Activated CD8-positive, alpha-beta T cell treated with anti-CD3 and anti-CD28 coated beads for 36 hours (primary cell): ENCODE data around the gene PRKCE. TPM values are rescaled to one million over a fixed set of nuclear protein-coding genes. Genes with fewer than 3 reads are reported as not detected.
A peak's percentile ranks its signal among the peaks of the same experiment; 100 is the strongest.

Experiments used
- ATAC-seq: fragments of 200-7000 bp; cut with Tn5 transposase; one replicate; pipeline ENCODE4 v1.10.0; 2021; ENCODE audit warnings: mild to moderate bottlenecking, moderate library complexity
- CTCF ChIA-PET: fragments of 350-600 bp; sonication (Branson Sonifier 250); formaldehyde crosslinking; loops from one replicate; lab custom pipeline; 2021; ENCODE audit warnings: antibody characterized with exemption; lab: Charles Lee
- POLR2A ChIA-PET: fragments of 350-600 bp; sonication (Branson Sonifier 250); formaldehyde crosslinking; loops from one replicate; lab custom pipeline; 2021; ENCODE audit warnings: antibody characterized with exemption; lab: Charles Lee
- DNase-seq: peaks from one replicate; pipeline ENCODE4 v3.0.0-alpha.2; 2020
- H3K27ac Mint-ChIP-seq: one replicate; pipeline ENCODE4 v1.8.0; 2021; ENCODE audit warnings: mild to moderate bottlenecking, mixed read lengths
- H3K27me3 Mint-ChIP-seq: one replicate; pipeline ENCODE4 v1.8.0; 2021; ENCODE audit warnings: mixed read lengths
- H3K36me3 Mint-ChIP-seq: one replicate; pipeline ENCODE4 v1.8.0; 2021; ENCODE audit warnings: low read depth, mixed read lengths
- H3K4me1 Mint-ChIP-seq: one replicate; pipeline ENCODE4 v1.8.0; 2021; ENCODE audit warnings: low read depth, mixed read lengths
- H3K4me3 Mint-ChIP-seq: one replicate; pipeline ENCODE4 v1.8.0; 2021; ENCODE audit warnings: mild to moderate bottlenecking, moderate library complexity, mixed read lengths
- H3K9me3 Mint-ChIP-seq: one replicate; pipeline ENCODE4 v1.8.0; 2021; ENCODE audit warnings: mixed read lengths
- intact Hi-C: fragments of 100-400 bp; cut with micrococcal nuclease; formaldehyde crosslinking; loops from one replicate; pipeline ENCODE4 v1.10.0; 2022
- total RNA-seq, 2 experiments: library from RNA; stranded (reverse); gene quantifications; one replicate each; pipeline ENCODE4 v1.2.3, GENCODE V29; 2021
- TF ChIP-seq, protein P1 (sequence below): fragments of 200-600 bp; IDR thresholded peaks from one replicate; pipeline ENCODE4 v1.8.0; 2022; ENCODE audit warnings: antibody characterized with exemption, mild to moderate bottlenecking

Gene PRKCE
- total RNA-seq, 2 experiments from 2014 or later: 11.5 to 11.9 TPM

GRCh38 chr2:45610281-45611019 lies 41.0 kb upstream of the PRKCE start:
- TF ChIP-seq, protein P1, sequence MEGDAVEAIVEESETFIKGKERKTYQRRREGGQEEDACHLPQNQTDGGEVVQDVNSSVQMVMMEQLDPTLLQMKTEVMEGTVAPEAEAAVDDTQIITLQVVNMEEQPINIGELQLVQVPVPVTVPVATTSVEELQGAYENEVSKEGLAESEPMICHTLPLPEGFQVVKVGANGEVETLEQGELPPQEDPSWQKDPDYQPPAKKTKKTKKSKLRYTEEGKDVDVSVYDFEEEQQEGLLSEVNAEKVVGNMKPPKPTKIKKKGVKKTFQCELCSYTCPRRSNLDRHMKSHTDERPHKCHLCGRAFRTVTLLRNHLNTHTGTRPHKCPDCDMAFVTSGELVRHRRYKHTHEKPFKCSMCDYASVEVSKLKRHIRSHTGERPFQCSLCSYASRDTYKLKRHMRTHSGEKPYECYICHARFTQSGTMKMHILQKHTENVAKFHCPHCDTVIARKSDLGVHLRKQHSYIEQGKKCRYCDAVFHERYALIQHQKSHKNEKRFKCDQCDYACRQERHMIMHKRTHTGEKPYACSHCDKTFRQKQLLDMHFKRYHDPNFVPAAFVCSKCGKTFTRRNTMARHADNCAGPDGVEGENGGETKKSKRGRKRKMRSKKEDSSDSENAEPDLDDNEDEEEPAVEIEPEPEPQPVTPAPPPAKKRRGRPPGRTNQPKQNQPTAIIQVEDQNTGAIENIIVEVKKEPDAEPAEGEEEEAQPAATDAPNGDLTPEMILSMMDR: peak; percentile 16
- ATAC-seq (peak; percentile 70), DNase-seq (peak; percentile 58)
- H3K27me3 Mint-ChIP-seq: no peaks in the 10 kb centered on the region
- H3K9me3 Mint-ChIP-seq: no peaks in the 10 kb centered on the region
- H3K4me1 Mint-ChIP-seq: peaks cover 25% of the 10 kb centered on the region
- H3K36me3 Mint-ChIP-seq: peaks cover 1% of the 10 kb centered on the region
- intact Hi-C loops: no loop called here
- ChIA-PET POLR2A (interaction anchor here (0.5 to 1.0 kb wide), 2 partner anchors 39 to 1301 kb away, joined by 3 to 4 read pairs; no protein-coding TSS in a partner anchor), CTCF (interaction anchor here (1.0 to 1.1 kb wide), 3 partner anchors 32 to 168 kb away, joined by 4 read pairs; no protein-coding TSS in a partner anchor)
- H3K4me3 Mint-ChIP-seq: peak overlapping the region; percentile 95
- peak overlapping the region; percentile 97 for H3K27ac Mint-ChIP-seq

GRCh38 chr2:45611020-45611859 lies 40.2 kb upstream of the PRKCE start, which contains the start of gene SRBD1:
Gene SRBD1 (minus strand): TSS chr2:45611267. CDS start chr2:45605441, 5,826 bp downstream.
- Mint-ChIP-seq H3K4me3 (peak within 1 kb of the TSS; percentile 95), H3K9me3 (no peaks in the 10 kb centered on the region), H3K4me1 (peaks cover 25% of the 10 kb centered on the region), H3K27ac (peak within 1 kb of the TSS; percentile 97), H3K36me3 (peaks cover 1% of the 10 kb centered on the region), H3K27me3 (no peaks in the 10 kb centered on the region)
- intact Hi-C loops: no loop called here
- POLR2A ChIA-PET: interaction anchor here (0.5 to 1.0 kb wide), 2 partner anchors 39 to 1300 kb away, joined by 3 to 4 read pairs; no protein-coding TSS in a partner anchor
- TF ChIP-seq, protein P1: no peak
- DNase-seq: peak; percentile 94
- ATAC-seq: peak; percentile 97
- CTCF ChIA-PET: interaction anchor here (1.0 to 1.1 kb wide), 3 partner anchors 32 to 167 kb away, joined by 4 read pairs; no protein-coding TSS in a partner anchor

DNA sequence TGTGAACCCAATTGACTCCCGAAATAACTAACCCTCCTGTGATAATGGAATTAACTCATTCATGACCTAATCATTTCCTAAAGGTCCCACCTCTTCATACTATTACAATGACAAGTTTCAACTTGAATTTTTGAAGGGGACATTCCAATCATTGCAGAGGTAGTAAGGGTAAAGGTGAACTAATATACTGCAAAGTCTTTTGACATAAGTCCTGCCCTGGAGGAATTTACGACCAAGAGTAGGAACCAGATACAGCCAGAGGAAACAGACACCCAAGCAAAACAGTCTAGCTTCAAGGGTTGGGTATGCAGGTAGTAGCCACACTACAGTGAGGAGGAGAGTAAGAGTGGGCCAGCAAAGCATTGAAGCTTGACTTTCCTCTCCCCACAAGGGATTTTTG lies 39.2 kb upstream of the PRKCE start:
- no peak for ATAC-seq
- Mint-ChIP-seq H3K4me3 (no peak overlapping the region), H3K4me1 (peaks cover 21% of the 10 kb centered on the region), H3K27ac (no peak overlapping the region), H3K27me3 (no peaks in the 10 kb centered on the region), H3K9me3 (no peaks in the 10 kb centered on the region), H3K36me3 (no peaks in the 10 kb centered on the region)
- no peak for DNase-seq
- ChIA-PET POLR2A (no interaction called here), CTCF (interaction anchor here (1.1 kb wide), 1 partner anchor 38 kb away, joined by 3 read pairs; no protein-coding TSS in a partner anchor)
- TF ChIP-seq, protein P1: no peak
- intact Hi-C loops: no loop called here

DNA sequence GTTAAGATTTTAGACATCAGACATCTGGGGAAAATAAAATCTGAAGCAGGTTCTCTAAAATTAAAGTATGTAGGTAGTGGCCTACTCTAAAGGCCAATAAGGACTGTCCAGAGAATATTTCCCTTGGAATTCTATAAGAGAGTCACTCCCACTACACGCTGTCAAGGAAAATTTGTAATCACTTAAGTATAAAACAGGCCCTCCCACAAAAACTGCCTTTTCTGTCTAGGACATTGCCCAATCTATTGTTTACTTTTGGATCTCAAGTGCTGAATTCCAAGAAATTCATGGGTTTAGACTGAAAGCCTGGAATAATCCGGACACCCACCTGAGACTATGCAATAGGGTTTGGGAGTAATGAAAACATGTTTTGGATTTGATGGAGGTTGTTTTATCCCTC lies 38.7 kb upstream of the PRKCE start:
- POLR2A ChIA-PET: no interaction called here
- CTCF ChIA-PET: interaction anchor here (1.1 kb wide), 1 partner anchor 38 kb away, joined by 3 read pairs; no protein-coding TSS in a partner anchor
- no peak overlapping the region for H3K4me3 Mint-ChIP-seq
- intact Hi-C loops: no loop called here
- no peak overlapping the region for H3K27ac Mint-ChIP-seq
- no peaks in the 10 kb centered on the region for H3K27me3 Mint-ChIP-seq
- peaks cover 20% of the 10 kb centered on the region for H3K4me1 Mint-ChIP-seq
- no peaks in the 10 kb centered on the region for H3K9me3 Mint-ChIP-seq
- DNase-seq (no peak), ATAC-seq (no peak)
- H3K36me3 Mint-ChIP-seq: no peaks in the 10 kb centered on the region
- TF ChIP-seq, protein P1: no peak
